Measurements from ENCODE around the gene DAPK3.
"Not testable (repeated sequence)": the region's sequence is repeated elsewhere in the genome, so short reads cannot be mapped to it uniquely, and the experiment has no call there.

DAPK3 gene

DNA sequence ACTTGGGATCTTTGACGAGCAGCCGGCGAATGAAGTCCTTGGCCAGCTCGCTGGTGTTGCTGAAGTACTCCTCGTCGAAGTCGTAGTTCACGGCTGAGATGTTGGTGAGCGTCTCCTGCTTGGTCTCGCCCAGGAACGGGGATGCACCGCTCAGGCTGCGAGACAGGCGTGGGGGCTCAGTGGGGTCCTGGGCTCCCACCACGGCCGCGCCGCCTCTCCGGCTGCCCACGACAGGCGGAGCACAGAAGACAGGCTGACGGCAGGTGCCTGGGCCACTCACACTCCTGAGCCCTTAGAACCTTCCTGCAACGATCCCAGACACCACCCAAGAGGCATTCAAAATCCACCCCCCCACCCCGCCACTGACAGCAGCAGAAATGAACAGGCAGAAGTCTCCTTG is 9.9 kb downstream of the DAPK3 start:
- TF ChIP-seq, protein P1, sequence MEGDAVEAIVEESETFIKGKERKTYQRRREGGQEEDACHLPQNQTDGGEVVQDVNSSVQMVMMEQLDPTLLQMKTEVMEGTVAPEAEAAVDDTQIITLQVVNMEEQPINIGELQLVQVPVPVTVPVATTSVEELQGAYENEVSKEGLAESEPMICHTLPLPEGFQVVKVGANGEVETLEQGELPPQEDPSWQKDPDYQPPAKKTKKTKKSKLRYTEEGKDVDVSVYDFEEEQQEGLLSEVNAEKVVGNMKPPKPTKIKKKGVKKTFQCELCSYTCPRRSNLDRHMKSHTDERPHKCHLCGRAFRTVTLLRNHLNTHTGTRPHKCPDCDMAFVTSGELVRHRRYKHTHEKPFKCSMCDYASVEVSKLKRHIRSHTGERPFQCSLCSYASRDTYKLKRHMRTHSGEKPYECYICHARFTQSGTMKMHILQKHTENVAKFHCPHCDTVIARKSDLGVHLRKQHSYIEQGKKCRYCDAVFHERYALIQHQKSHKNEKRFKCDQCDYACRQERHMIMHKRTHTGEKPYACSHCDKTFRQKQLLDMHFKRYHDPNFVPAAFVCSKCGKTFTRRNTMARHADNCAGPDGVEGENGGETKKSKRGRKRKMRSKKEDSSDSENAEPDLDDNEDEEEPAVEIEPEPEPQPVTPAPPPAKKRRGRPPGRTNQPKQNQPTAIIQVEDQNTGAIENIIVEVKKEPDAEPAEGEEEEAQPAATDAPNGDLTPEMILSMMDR (IDR thresholded peaks at IDR 0.05; ENCODE audit: low read depth, low read length, missing control alignments): no peak
- Histone ChIP-seq H3K4me3 (ENCODE audit: low read depth, low read length) (no peak overlapping the region), H3K27ac (no peak overlapping the region), H3K36me3 (replicated peaks) (peaks cover 88% of the 10 kb centered on the region), H3K27me3 (replicated peaks) (no peaks in the 10 kb centered on the region)
- in situ Hi-C loops (cut with HindIII; ENCODE audit: low pct_ligation_motif_present, low sequenced_read_pairs): no loop called here
- no peak for DNase-seq

GRCh38 chr19:3959766-3960131 is 11.2 kb downstream of the DAPK3 start:
- H3K36me3 ChIP-seq (replicated peaks): peaks cover 83% of the 10 kb centered on the region

DNA sequence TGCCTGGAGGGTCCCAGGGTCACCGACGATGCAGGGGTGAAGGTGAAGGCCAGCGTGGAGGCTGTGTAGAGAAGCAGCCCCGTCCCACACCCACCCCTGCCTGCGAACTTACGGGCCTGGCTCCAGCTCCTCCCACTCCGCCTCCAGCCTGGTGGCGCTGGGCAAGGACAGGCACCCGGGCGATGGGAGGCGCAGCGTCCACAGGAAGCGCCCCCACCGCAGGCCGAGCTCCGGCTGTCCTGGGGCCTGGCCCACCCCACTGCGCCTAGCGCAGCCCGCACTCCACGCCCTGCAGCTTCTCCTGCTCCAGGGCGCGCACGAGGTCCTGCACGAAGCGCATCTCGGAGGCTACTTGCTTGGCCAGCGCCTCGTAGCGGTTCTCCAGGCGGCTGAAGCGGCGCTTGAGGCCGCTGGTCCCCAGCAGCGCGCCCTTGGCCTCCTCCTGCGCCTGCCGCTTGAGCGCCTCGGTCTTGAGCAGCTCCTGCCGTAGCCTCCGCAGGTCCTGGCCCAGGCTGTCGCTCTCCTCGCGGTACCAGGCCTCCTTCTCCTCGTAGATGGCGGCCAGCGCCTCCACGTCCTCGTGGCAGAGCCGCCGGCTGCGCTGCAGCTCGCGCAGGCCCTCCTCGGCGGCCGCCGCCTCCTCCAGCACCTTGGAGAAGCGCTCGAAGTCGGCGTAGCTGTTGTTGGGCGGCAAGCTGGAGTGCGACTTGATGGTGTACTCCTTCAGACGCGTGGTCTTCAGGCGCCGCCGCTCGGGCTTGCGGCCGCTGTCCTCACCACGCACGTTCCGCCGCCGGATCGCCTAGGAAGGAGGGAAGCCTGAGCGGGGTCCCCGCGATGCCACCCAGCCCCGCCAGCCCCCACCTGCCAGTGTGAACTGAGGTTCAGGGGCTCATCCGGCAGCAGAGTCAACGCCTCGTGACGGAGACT is 11.8 kb downstream of the DAPK3 start:
- no peak for DNase-seq
- TF ChIP-seq, protein P1 (IDR thresholded peaks at IDR 0.05; ENCODE audit: low read depth, low read length, missing control alignments): no peak
- H3K4me3 ChIP-seq (ENCODE audit: low read depth, low read length): no peak overlapping the region
- peaks cover 79% of the 10 kb centered on the region for H3K36me3 ChIP-seq (replicated peaks)
- in situ Hi-C loops (cut with HindIII; ENCODE audit: low pct_ligation_motif_present, low sequenced_read_pairs): no loop called here
- H3K27me3 ChIP-seq (replicated peaks): no peaks in the 10 kb centered on the region
- H3K27ac ChIP-seq: no peak overlapping the region

More at GRCh38 chr19:3959766-3960131, 11.2 kb downstream of the DAPK3 start:
- in situ Hi-C loops (cut with HindIII; ENCODE audit: low pct_ligation_motif_present, low sequenced_read_pairs): no loop called here
- no peak overlapping the region for H3K4me3 ChIP-seq (ENCODE audit: low read depth, low read length)
- no peaks in the 10 kb centered on the region for H3K27me3 ChIP-seq (replicated peaks)
- H3K27ac ChIP-seq: no peak overlapping the region
- DNase-seq: no peak
- TF ChIP-seq, protein P1 (IDR thresholded peaks at IDR 0.05; ENCODE audit: low read depth, low read length, missing control alignments): no peak

GRCh38 chr19:3955688-3956087 is 15.2 kb downstream of the DAPK3 start:
- DNase-seq: no peak
- Histone ChIP-seq H3K4me3 (ENCODE audit: low read depth, low read length) (no peak overlapping the region), H3K27ac (no peak overlapping the region), H3K36me3 (replicated peaks) (peaks cover 46% of the 10 kb centered on the region), H3K27me3 (replicated peaks) (no peaks in the 10 kb centered on the region)
- in situ Hi-C loops (cut with HindIII; ENCODE audit: low pct_ligation_motif_present, low sequenced_read_pairs): no loop called here
- TF ChIP-seq, protein P1 (IDR thresholded peaks at IDR 0.05; ENCODE audit: low read depth, low read length, missing control alignments): no peak

GRCh38 chr19:3955276-3955675 is 15.6 kb downstream of the DAPK3 start:
- H3K27me3 ChIP-seq (replicated peaks); in situ Hi-C loops (cut with HindIII; ENCODE audit: low pct_ligation_motif_present, low sequenced_read_pairs); DNase-seq; H3K4me3 ChIP-seq (ENCODE audit: low read depth, low read length); H3K27ac ChIP-seq: not testable (repeated sequence)
- peaks cover 42% of the 10 kb centered on the region for H3K36me3 ChIP-seq (replicated peaks)

DNA sequence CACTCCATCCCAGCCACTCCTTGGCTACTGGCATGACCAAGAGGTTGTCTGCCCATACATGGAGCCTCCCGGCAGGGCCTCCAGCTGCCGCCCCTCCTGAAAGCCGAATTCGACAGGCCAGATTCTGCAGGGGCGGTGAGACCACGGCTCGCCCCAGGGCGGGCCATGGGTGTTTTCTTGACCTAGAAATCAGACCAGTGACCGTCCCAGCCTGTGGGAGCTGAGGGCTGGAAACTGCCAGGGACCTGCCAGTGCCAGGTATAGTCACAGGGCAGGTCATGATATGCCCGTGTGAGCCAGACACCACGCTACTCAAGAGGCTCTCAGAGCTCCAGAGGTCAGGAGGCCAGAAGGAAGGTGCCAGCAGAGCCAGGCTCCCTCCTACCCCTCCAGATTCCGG is 16.8 kb downstream of the DAPK3 start:
- in situ Hi-C loops (cut with HindIII; ENCODE audit: low pct_ligation_motif_present, low sequenced_read_pairs): no loop called here
- peaks cover 30% of the 10 kb centered on the region for H3K36me3 ChIP-seq (replicated peaks)

DNA sequence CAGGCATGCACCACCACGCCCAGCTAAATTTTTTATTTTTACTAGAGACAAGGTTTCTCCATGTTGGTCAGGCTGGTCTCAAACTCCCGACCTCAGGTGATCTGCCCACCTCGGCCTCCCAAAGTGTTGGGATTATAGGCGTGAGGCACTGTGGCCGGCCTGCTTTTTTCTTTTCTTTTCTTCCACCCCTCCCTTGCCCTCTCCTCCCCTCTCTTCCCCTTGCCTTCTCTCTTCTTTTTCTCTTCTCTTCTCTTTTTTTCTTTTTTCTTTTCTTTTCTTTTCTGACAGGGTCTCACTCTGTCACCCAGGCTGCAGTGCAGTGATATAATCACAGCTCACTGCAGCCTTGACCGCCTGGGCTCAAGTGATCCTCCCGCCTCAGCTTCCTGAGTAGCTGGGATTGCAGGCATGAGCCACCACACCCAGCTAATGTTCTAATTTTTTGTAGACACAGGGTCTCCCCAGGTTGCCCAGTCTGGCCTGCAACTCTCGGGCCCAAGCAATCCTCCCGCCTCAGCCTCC is 18.1 kb downstream of the DAPK3 start:
- in situ Hi-C loops (cut with HindIII; ENCODE audit: low pct_ligation_motif_present, low sequenced_read_pairs); H3K27ac ChIP-seq; DNase-seq; H3K27me3 ChIP-seq (replicated peaks); H3K4me3 ChIP-seq (ENCODE audit: low read depth, low read length): not testable (repeated sequence)
- peaks cover 20% of the 10 kb centered on the region for H3K36me3 ChIP-seq (replicated peaks)

More for the DNA sequence above, 16.8 kb downstream of the DAPK3 start:
- no peaks in the 10 kb centered on the region for H3K27me3 ChIP-seq (replicated peaks)
- DNase-seq: no peak
- no peak overlapping the region for H3K27ac ChIP-seq
- TF ChIP-seq, protein P1 (IDR thresholded peaks at IDR 0.05; ENCODE audit: low read depth, low read length, missing control alignments): no peak
- no peak overlapping the region for H3K4me3 ChIP-seq (ENCODE audit: low read depth, low read length)

Data from brain microvascular endothelial cell (primary cell).